ENCODE measurements around the gene KRTAP10-7.

The KRTAP10-7 gene

GRCh38 chr21:44612669-44613229 is 12.4 kb downstream of the KRTAP10-7 start:
- DNase-seq (ENCODE audit: low spot score in 2 of 2) (no peak), ATAC-seq (replicated peaks; ENCODE audit: extremely low read depth, poor library complexity, severe bottlenecking) (no peak)
- peaks cover 22% of the 10 kb centered on the region for H3K9me3 Mint-ChIP-seq
- H3K4me3 Mint-ChIP-seq: no peak overlapping the region
- no peaks in the 10 kb centered on the region for H3K36me3 Mint-ChIP-seq (ENCODE audit: insufficient read depth)
- peaks cover 31% of the 10 kb centered on the region for H3K4me1 Mint-ChIP-seq
- no peak overlapping the region for H3K27ac Mint-ChIP-seq (ENCODE audit: low read depth)
- H3K27me3 Mint-ChIP-seq: no peaks in the 10 kb centered on the region

- ATAC-seq (replicated peaks; ENCODE audit: extremely low read depth, poor library complexity, severe bottlenecking) (no peak), DNase-seq (ENCODE audit: low spot score in 2 of 2) (no peak)
- H3K27me3 Mint-ChIP-seq: no peaks in the 10 kb centered on the region
- H3K36me3 Mint-ChIP-seq (ENCODE audit: insufficient read depth): peaks cover under 1% of the 10 kb centered on the region
- no peak overlapping the region for H3K27ac Mint-ChIP-seq (ENCODE audit: low read depth)
- H3K4me1 Mint-ChIP-seq: peaks cover 39% of the 10 kb centered on the region
- no peak overlapping the region for H3K4me3 Mint-ChIP-seq
- H3K9me3 Mint-ChIP-seq: peaks cover 22% of the 10 kb centered on the region
These were observed 13.2 kb downstream of the KRTAP10-7 start for GRCh38 chr21:44613386-44614155.

- Mint-ChIP-seq H3K27ac (ENCODE audit: low read depth) (no peak overlapping the region), H3K4me3 (no peak overlapping the region), H3K4me1 (peaks cover 45% of the 10 kb centered on the region), H3K36me3 (ENCODE audit: insufficient read depth) (peaks cover 5% of the 10 kb centered on the region), H3K9me3 (peaks cover 20% of the 10 kb centered on the region), H3K27me3 (no peaks in the 10 kb centered on the region)
- DNase-seq (ENCODE audit: low spot score in 2 of 2): no peak
- ATAC-seq (replicated peaks; ENCODE audit: extremely low read depth, poor library complexity, severe bottlenecking): no peak
These were observed 13.8 kb downstream of the KRTAP10-7 start for GRCh38 chr21:44614161-44614631.

GRCh38 chr21:44614961-44615391 is 14.6 kb downstream of the KRTAP10-7 start:
- H3K4me1 Mint-ChIP-seq: peaks cover 53% of the 10 kb centered on the region
- H3K9me3 Mint-ChIP-seq: peaks cover 20% of the 10 kb centered on the region
- DNase-seq (ENCODE audit: low spot score in 2 of 2): no peak
- no peak overlapping the region for H3K4me3 Mint-ChIP-seq
- no peak for ATAC-seq (replicated peaks; ENCODE audit: extremely low read depth, poor library complexity, severe bottlenecking)
- no peaks in the 10 kb centered on the region for H3K27me3 Mint-ChIP-seq
- H3K27ac Mint-ChIP-seq (ENCODE audit: low read depth): no peak overlapping the region
- peaks cover 7% of the 10 kb centered on the region for H3K36me3 Mint-ChIP-seq (ENCODE audit: insufficient read depth)

- Mint-ChIP-seq H3K4me3 (no peak overlapping the region), H3K27ac (ENCODE audit: low read depth) (no peak overlapping the region), H3K36me3 (ENCODE audit: insufficient read depth) (peaks cover 7% of the 10 kb centered on the region), H3K9me3 (peaks cover 23% of the 10 kb centered on the region), H3K27me3 (no peaks in the 10 kb centered on the region), H3K4me1 (peaks cover 58% of the 10 kb centered on the region)
- no peak for DNase-seq (ENCODE audit: low spot score in 2 of 2)
- no peak for ATAC-seq (replicated peaks; ENCODE audit: extremely low read depth, poor library complexity, severe bottlenecking)
These were observed 15.1 kb downstream of the KRTAP10-7 start for GRCh38 chr21:44615466-44615865.

- no peak for ATAC-seq (replicated peaks; ENCODE audit: extremely low read depth, poor library complexity, severe bottlenecking)
- H3K27me3 Mint-ChIP-seq: no peaks in the 10 kb centered on the region
- no peak overlapping the region for H3K27ac Mint-ChIP-seq (ENCODE audit: low read depth)
- H3K4me1 Mint-ChIP-seq: peaks cover 63% of the 10 kb centered on the region
- peaks cover 7% of the 10 kb centered on the region for H3K36me3 Mint-ChIP-seq (ENCODE audit: insufficient read depth)
- H3K9me3 Mint-ChIP-seq: peaks cover 26% of the 10 kb centered on the region
- no peak overlapping the region for H3K4me3 Mint-ChIP-seq
- DNase-seq (ENCODE audit: low spot score in 2 of 2): no peak
These were observed 15.7 kb downstream of the KRTAP10-7 start for GRCh38 chr21:44615911-44616590.

- H3K36me3 Mint-ChIP-seq (ENCODE audit: insufficient read depth): peaks cover 7% of the 10 kb centered on the region
- H3K27ac Mint-ChIP-seq (ENCODE audit: low read depth): no peak overlapping the region
These were observed 16.2 kb downstream of the KRTAP10-7 start for GRCh38 chr21:44616591-44616926.

GRCh38 chr21:44617071-44617501 is 16.7 kb downstream of the KRTAP10-7 start:
- Mint-ChIP-seq H3K36me3 (ENCODE audit: insufficient read depth) (peaks cover 7% of the 10 kb centered on the region), H3K27ac (ENCODE audit: low read depth) (no peak overlapping the region), H3K27me3 (no peaks in the 10 kb centered on the region), H3K4me3 (peak overlapping the region; percentile 1), H3K4me1 (peaks cover 63% of the 10 kb centered on the region), H3K9me3 (peaks cover 21% of the 10 kb centered on the region)
- ATAC-seq (replicated peaks; ENCODE audit: extremely low read depth, poor library complexity, severe bottlenecking): no peak
- no peak for DNase-seq (ENCODE audit: low spot score in 2 of 2)

More at GRCh38 chr21:44616591-44616926, 16.2 kb downstream of the KRTAP10-7 start:
- peak overlapping the region; percentile 1 for H3K4me3 Mint-ChIP-seq
- peaks cover 63% of the 10 kb centered on the region for H3K4me1 Mint-ChIP-seq
- ATAC-seq (replicated peaks; ENCODE audit: extremely low read depth, poor library complexity, severe bottlenecking): no peak
- no peak for DNase-seq (ENCODE audit: low spot score in 2 of 2)
- peaks cover 21% of the 10 kb centered on the region for H3K9me3 Mint-ChIP-seq
- H3K27me3 Mint-ChIP-seq: no peaks in the 10 kb centered on the region

GRCh38 chr21:44618504-44618903 is 18.1 kb downstream of the KRTAP10-7 start:
- Mint-ChIP-seq H3K9me3 (peaks cover 35% of the 10 kb centered on the region), H3K27ac (ENCODE audit: low read depth) (peak overlapping the region; percentile 95), H3K36me3 (ENCODE audit: insufficient read depth) (peaks cover 9% of the 10 kb centered on the region), H3K4me1 (peaks cover 60% of the 10 kb centered on the region), H3K27me3 (no peaks in the 10 kb centered on the region), H3K4me3 (peak overlapping the region; percentile 67)
- DNase-seq (ENCODE audit: low spot score in 2 of 2) (no peak), ATAC-seq (replicated peaks; ENCODE audit: extremely low read depth, poor library complexity, severe bottlenecking) (peak; percentile 29)

- peaks cover 10% of the 10 kb centered on the region for H3K36me3 Mint-ChIP-seq (ENCODE audit: insufficient read depth)
- peak overlapping the region; percentile 67 for H3K4me3 Mint-ChIP-seq
- H3K4me1 Mint-ChIP-seq: peaks cover 64% of the 10 kb centered on the region
- peaks cover 39% of the 10 kb centered on the region for H3K9me3 Mint-ChIP-seq
- ATAC-seq (replicated peaks; ENCODE audit: extremely low read depth, poor library complexity, severe bottlenecking) (peak; percentile 99), DNase-seq (ENCODE audit: low spot score in 2 of 2) (peak in 1 of 2 donors; percentile 52)
- H3K27me3 Mint-ChIP-seq: no peaks in the 10 kb centered on the region
- peak overlapping the region; percentile 95 for H3K27ac Mint-ChIP-seq (ENCODE audit: low read depth)
These were observed 18.5 kb downstream of the KRTAP10-7 start for GRCh38 chr21:44618909-44619308.

GRCh38 chr21:44619886-44620285 is 19.5 kb downstream of the KRTAP10-7 start:
- Mint-ChIP-seq H3K4me3 (peak overlapping the region; percentile 67), H3K27me3 (no peaks in the 10 kb centered on the region), H3K27ac (ENCODE audit: low read depth) (peak overlapping the region; percentile 95), H3K9me3 (peaks cover 47% of the 10 kb centered on the region), H3K36me3 (ENCODE audit: insufficient read depth) (peaks cover 10% of the 10 kb centered on the region), H3K4me1 (peaks cover 68% of the 10 kb centered on the region)
- DNase-seq (ENCODE audit: low spot score in 2 of 2) (no peak), ATAC-seq (replicated peaks; ENCODE audit: extremely low read depth, poor library complexity, severe bottlenecking) (no peak)

- ATAC-seq (replicated peaks; ENCODE audit: extremely low read depth, poor library complexity, severe bottlenecking): no peak
- Mint-ChIP-seq H3K36me3 (ENCODE audit: insufficient read depth) (peaks cover 10% of the 10 kb centered on the region), H3K27ac (ENCODE audit: low read depth) (no peak overlapping the region), H3K9me3 (peaks cover 47% of the 10 kb centered on the region), H3K27me3 (no peaks in the 10 kb centered on the region), H3K4me1 (peaks cover 66% of the 10 kb centered on the region), H3K4me3 (no peak overlapping the region)
- no peak for DNase-seq (ENCODE audit: low spot score in 2 of 2)
These were observed 23.2 kb downstream of the KRTAP10-7 start for GRCh38 chr21:44623575-44623974.
